Measurements from ENCODE around the gene ARHGAP22. TPM values are rescaled to one million over a fixed set of nuclear protein-coding genes. Genes with fewer than 3 reads are reported as not detected.

ARHGAP22 gene
- total and polyA plus RNA-seq, 2 experiments from 2014 or later, result 3.2 to 7.8 TPM

DNA sequence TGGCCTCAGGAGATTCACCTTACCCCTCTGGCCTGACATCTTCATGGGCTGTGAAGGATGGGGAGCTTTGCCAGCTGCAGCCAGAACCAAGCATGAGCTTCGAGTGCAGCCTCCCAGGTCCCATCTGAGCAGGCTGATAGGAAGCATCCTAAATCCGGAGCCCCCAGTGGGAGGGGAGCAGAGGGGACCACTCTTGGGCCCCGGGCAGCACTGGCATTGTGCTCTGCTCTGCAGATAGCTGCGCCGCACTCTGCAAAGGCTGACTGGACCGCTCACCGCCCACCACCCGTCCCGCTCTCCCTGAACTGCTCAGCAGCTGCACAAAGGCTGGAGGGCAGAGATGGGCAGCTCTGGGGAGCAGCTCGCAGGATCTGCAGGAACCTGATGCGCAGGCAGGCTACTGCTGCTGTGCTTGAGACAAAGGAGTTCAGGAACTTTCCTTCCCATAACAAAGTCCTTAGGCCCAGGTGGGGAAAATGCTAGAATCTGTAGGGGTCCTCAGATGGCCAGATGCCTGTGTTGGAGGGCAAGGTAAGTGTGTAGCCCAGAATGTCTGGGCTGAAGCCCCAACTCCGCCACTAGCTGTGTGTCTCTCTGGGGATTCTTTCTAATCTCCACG, 51.8 kb downstream of the ARHGAP22 start:
- H3K9me3 ChIP-seq (ENCODE audit: low read depth), result no peaks in the 10 kb centered on the region
- no peaks in the 10 kb centered on the region for H3K36me3 ChIP-seq
- TF ChIP-seq, protein P1, sequence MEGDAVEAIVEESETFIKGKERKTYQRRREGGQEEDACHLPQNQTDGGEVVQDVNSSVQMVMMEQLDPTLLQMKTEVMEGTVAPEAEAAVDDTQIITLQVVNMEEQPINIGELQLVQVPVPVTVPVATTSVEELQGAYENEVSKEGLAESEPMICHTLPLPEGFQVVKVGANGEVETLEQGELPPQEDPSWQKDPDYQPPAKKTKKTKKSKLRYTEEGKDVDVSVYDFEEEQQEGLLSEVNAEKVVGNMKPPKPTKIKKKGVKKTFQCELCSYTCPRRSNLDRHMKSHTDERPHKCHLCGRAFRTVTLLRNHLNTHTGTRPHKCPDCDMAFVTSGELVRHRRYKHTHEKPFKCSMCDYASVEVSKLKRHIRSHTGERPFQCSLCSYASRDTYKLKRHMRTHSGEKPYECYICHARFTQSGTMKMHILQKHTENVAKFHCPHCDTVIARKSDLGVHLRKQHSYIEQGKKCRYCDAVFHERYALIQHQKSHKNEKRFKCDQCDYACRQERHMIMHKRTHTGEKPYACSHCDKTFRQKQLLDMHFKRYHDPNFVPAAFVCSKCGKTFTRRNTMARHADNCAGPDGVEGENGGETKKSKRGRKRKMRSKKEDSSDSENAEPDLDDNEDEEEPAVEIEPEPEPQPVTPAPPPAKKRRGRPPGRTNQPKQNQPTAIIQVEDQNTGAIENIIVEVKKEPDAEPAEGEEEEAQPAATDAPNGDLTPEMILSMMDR (IDR thresholded peaks at IDR 0.05; ENCODE audit: low read depth, low read length), result no peak
- H3K4me1 ChIP-seq (ENCODE audit: low read depth), result no peaks in the 10 kb centered on the region
- no peak overlapping the region for H3K4me3 ChIP-seq
- no peak overlapping the region for H3K27ac ChIP-seq
- H3K27me3 ChIP-seq, result no peaks in the 10 kb centered on the region
- DNase-seq (ENCODE audit: low read depth in 1 of 2, low spot score in 1 of 2), result no peak

DNA sequence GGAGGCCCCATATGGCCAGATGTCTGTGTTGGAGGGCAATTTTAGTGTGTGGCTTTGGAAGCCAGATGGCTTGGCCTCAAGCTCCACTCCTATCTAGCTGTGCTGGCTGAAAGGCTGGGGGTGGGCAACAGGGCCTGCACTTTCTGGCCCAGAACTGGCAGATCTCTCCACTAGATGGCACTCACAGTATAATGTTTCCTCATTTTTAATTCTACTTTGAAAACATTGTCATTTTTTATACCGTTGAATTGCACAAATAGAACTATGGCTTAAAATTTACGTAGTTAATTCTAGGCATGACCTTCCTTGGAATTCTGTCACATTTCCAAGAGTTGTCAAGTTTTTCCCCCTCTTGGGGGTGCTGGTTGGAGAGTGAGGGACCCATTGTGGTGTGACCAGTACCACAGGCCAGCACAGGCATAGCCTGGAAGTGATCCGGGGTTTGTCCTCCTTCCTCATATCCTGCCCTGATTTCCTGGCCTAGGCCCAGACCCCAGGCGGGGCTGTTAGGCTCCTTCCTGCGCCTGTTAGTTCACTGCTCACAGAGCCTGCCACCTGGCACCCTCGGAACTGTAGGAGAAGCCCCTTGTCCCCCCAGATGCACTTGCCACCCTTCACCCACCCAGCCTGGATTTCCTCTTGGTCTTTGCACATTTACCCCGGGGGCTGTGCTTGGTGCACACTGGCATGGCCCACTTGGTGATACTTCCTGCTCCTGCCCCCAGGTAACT, 52.8 kb downstream of the ARHGAP22 start:
- no peaks in the 10 kb centered on the region for H3K36me3 ChIP-seq
- H3K4me3 ChIP-seq, result no peak overlapping the region
- H3K27ac ChIP-seq, result no peak overlapping the region
- H3K9me3 ChIP-seq (ENCODE audit: low read depth), result no peaks in the 10 kb centered on the region
- H3K27me3 ChIP-seq, result no peaks in the 10 kb centered on the region
- DNase-seq (ENCODE audit: low read depth in 1 of 2, low spot score in 1 of 2), result peak; percentile 59 to 79
- TF ChIP-seq, protein P1 (IDR thresholded peaks at IDR 0.05; ENCODE audit: low read depth, low read length), result peak; percentile 71
- H3K4me1 ChIP-seq (ENCODE audit: low read depth), result no peaks in the 10 kb centered on the region

DNA sequence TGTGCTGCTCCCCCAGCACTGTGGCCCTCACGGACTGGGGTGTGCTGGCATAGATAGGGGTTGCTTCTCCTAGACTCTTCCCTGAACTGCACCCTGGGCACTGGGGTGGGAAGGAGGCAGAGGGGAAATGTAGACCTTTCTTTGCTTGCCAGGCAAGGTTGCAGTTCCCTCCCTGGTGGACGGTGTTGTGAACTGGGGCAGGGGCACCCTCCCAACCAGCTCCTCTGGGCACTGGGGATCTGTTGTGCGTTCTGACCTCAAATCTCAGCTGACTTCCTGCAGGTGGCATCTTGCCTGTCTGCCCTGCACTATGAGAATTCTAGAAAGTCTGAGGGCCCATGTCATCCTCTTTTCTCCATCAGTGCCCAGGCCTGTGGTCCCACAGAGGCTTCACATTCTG, 53.9 kb downstream of the ARHGAP22 start:
- no peak for DNase-seq (ENCODE audit: low read depth in 1 of 2, low spot score in 1 of 2)
- TF ChIP-seq, protein P1 (IDR thresholded peaks at IDR 0.05; ENCODE audit: low read depth, low read length), result no peak
- H3K9me3 ChIP-seq (ENCODE audit: low read depth), result no peaks in the 10 kb centered on the region
- H3K4me1 ChIP-seq (ENCODE audit: low read depth), result no peaks in the 10 kb centered on the region
- H3K4me3 ChIP-seq, result no peak overlapping the region
- H3K27ac ChIP-seq, result no peak overlapping the region
- no peaks in the 10 kb centered on the region for H3K36me3 ChIP-seq
- no peaks in the 10 kb centered on the region for H3K27me3 ChIP-seq

DNA sequence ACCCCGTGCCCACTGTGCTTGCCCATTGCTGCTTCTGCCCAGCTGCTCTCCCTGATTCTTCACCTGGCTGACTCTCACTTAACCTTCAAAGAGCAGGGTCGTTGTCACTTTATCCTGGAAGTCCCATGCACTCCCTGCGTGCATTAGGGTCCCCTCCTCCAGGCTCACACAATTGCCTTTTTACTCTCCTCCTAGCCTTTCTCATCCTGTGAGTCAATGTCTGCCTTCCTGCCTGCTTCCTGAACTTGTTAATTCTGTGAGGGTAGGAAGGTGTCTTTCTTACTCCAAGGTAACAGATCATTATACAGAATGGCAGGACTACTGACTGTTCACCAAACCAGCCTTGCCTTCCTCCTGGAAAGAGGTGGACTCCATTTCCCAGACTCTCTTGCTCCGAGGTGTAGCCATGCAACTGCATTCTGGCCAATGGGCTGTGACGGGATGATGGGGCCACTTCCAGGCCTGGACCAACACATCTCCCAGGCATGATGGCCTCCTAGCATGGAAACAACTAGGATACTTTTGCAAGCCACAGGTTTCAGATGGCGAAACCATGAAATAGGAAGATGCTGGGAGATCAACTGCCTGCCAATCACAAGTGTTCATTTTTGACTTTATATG, 54.7 kb downstream of the ARHGAP22 start:
- DNase-seq (ENCODE audit: low read depth in 1 of 2, low spot score in 1 of 2), result no peak
- Histone ChIP-seq H3K4me1 (ENCODE audit: low read depth) (no peaks in the 10 kb centered on the region), H3K27me3 (no peaks in the 10 kb centered on the region), H3K36me3 (no peaks in the 10 kb centered on the region), H3K4me3 (no peak overlapping the region), H3K27ac (no peak overlapping the region), H3K9me3 (ENCODE audit: low read depth) (no peaks in the 10 kb centered on the region)
- TF ChIP-seq, protein P1 (IDR thresholded peaks at IDR 0.05; ENCODE audit: low read depth, low read length), result no peak

DNA sequence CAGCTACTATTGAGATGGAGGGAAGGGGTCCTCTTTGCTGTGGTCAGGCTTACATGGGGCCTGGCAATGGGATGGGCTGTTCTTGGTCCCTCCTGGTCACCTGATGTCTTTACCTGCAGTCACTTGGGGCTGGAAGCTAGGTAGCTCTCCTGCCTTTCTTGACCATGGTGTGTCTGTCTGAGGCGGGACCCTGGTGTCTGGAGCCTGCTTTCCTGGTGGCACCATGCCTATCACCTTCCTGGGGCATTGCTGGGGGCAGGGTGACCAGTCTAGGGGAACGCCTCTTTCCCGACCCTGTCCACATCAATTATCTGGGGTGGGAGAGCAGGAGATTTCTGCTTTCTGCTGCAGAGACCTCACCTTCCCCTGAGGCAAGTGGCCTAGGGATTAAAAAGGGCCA, 55.6 kb downstream of the ARHGAP22 start:
- H3K36me3 ChIP-seq, result no peaks in the 10 kb centered on the region
- H3K4me3 ChIP-seq, result no peak overlapping the region
- TF ChIP-seq, protein P1 (IDR thresholded peaks at IDR 0.05; ENCODE audit: low read depth, low read length), result no peak
- no peaks in the 10 kb centered on the region for H3K9me3 ChIP-seq (ENCODE audit: low read depth)
- no peak overlapping the region for H3K27ac ChIP-seq
- DNase-seq (ENCODE audit: low read depth in 1 of 2, low spot score in 1 of 2), result no peak
- no peaks in the 10 kb centered on the region for H3K27me3 ChIP-seq
- no peaks in the 10 kb centered on the region for H3K4me1 ChIP-seq (ENCODE audit: low read depth)
